Left lung (tissue), 10 donors: Measurements from ENCODE around the gene GAS6. TPM values are rescaled to one million over a fixed set of nuclear protein-coding genes. Genes with fewer than 3 reads are reported as not detected.

Experiments
- ATAC-seq: fragments of 200-7000 bp; cut with Tn5 transposase; one replicate; pipeline ENCODE4 v1.9.1; 2020; ENCODE audit warnings: moderate library complexity
- DNase-seq, 4 donors: peaks; one replicate each; pipeline ENCODE4 v3.0.0-alpha.2; 2013 to 2020
- H3K27ac ChIP-seq, 2 donors: fragments of 200-600 bp; sonication (generic) in 1 of 2; one replicate each; pipeline versions ENCODE4 v1.5.0 to v1.8.0; 2020 to 2021
- H3K27me3 ChIP-seq, 2 donors: fragments of 200-600 bp; sonication (generic) in 1 of 2; one replicate each; pipeline versions ENCODE4 v1.5.0 to v1.8.0; 2020 to 2021
- H3K36me3 ChIP-seq, 2 donors: fragments of 200-600 bp; sonication (generic) in 1 of 2; one replicate each; pipeline versions ENCODE4 v1.5.0 to v1.8.0; 2020 to 2021
- H3K4me1 ChIP-seq, 2 donors: fragments of 200-600 bp; one replicate each; pipeline ENCODE4 v1.8.0; 2021
- H3K4me3 ChIP-seq, 2 donors: fragments of 200-600 bp; sonication (generic) in 1 of 2; one replicate each; pipeline versions ENCODE4 v1.5.0 to v1.8.0; 2020 to 2021; ENCODE audit warnings: mild to moderate bottlenecking in 1 of 2
- H3K9me3 ChIP-seq, 2 donors: fragments of 200-600 bp; sonication (generic) in 1 of 2; one replicate each; pipeline versions ENCODE4 v1.5.0 to v1.8.0; 2020 to 2021
- intact Hi-C, 2 donors: fragments of 100-400 bp; cut with DNase I; formaldehyde crosslinking; loops; one replicate each; pipeline versions ENCODE4 v1.11.2 to v1.14.2; 2022
- polyA plus RNA-seq, 6 donors: library from polyadenylated mRNA; unstranded; fragments of 120-200 nt; gene quantifications; one replicate each; pipeline ENCODE4 v1.2.1, GENCODE V29; 2013; ENCODE audit not compliant: insufficient read length in 6 of 6
- total RNA-seq, 2 donors: library from RNA; stranded (reverse); fragmentation: NEBNext Ultra II Directional; extraction: Animal tissue kit (Norgen Biotek cat#: 25700); gene quantifications; one replicate each; pipeline ENCODE4 v1.2.1, GENCODE V29; 2021
- TF ChIP-seq, protein P1 (sequence below), 2 donors: fragments of 200-600 bp; sonication (generic) in 1 of 2; IDR thresholded peaks; one replicate each; pipeline versions ENCODE4 v1.5.0 to v1.8.0; 2021; ENCODE audit warnings: antibody characterized with exemption in 2 of 2
- donor health status: DM: no; HTN: yes; CAD: no.
- donor health status: DM: no; HTN: no; CAD: no.

Gene GAS6
- total and polyA plus RNA-seq, 8 donors: 24.8 to 169 (median 33.5) TPM

DNA sequence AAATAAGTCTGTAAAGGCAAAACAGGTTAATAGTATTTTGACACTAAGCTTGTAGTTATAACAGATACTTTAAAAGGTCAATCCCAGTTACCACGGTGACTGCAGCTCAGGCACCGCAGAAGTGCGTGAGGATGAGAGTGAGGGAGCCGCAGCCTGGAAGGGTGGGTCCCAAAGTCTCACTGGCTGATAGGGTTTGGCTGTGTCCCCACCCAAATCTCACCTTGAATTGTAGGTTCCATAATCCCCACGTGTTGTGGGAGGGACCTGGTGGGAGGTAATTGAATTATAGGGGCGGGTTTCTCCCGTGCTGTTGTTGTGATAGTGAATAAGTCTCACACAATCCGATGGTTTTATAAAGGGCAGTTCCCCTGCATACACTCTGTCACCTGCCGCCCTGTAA is 40.0 kb upstream of the GAS6 start:
- Histone ChIP-seq H3K27me3 (peaks cover 0 to 10% of the 10 kb centered on the region in 2 donors), H3K36me3 (no peaks in the 10 kb centered on the region), H3K4me3 (no peak overlapping the region), H3K4me1 (peaks cover 0 to 2% of the 10 kb centered on the region in 2 donors), H3K27ac (no peak overlapping the region), H3K9me3 (no peaks in the 10 kb centered on the region)
- TF ChIP-seq, protein P1, sequence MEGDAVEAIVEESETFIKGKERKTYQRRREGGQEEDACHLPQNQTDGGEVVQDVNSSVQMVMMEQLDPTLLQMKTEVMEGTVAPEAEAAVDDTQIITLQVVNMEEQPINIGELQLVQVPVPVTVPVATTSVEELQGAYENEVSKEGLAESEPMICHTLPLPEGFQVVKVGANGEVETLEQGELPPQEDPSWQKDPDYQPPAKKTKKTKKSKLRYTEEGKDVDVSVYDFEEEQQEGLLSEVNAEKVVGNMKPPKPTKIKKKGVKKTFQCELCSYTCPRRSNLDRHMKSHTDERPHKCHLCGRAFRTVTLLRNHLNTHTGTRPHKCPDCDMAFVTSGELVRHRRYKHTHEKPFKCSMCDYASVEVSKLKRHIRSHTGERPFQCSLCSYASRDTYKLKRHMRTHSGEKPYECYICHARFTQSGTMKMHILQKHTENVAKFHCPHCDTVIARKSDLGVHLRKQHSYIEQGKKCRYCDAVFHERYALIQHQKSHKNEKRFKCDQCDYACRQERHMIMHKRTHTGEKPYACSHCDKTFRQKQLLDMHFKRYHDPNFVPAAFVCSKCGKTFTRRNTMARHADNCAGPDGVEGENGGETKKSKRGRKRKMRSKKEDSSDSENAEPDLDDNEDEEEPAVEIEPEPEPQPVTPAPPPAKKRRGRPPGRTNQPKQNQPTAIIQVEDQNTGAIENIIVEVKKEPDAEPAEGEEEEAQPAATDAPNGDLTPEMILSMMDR (IDR thresholded peaks at IDR 0.05): no peak
- ATAC-seq (no peak), DNase-seq (no peak)
- intact Hi-C loops: no loop called here

DNA sequence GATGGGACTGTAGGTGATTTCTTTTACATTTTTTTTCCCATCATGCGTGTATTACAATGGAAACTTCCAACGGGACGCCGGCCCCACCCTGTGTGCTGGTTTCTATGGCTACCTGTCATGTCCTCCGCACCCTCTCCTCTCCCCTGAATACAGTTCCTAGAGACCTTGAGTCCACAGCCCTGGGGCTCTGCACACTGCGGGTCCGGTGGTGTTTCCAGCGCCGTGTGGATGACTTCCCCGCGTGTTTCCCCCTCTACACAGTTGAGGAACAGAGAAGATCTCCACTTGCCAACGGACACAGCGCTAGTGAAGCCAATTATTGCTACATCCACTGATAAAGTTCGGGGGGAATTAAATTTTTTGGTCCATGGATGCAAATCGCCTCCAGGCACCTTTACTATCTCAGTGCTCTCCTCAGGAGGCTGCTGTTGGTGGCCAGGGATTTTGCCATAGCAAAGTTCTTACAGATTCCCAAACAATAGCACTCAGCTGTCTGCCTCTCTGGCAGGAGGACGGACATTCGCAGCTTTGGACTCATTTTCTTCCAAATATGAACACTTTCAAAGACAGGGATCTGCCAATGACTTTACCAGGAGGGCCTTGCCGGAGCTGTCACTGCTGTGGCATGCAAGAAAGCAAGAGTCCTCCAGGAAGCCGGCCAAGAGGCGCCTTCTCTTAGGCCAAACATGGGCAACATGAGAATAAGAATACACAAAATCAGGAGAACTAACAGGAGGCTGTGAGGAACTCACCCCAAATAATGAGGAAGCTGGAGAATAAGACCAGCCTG is 39.3 kb upstream of the GAS6 start:
- peaks cover 0 to 7% of the 10 kb centered on the region in 2 donors for H3K27me3 ChIP-seq
- intact Hi-C loops: no loop called here
- no peaks in the 10 kb centered on the region for H3K4me1 ChIP-seq
- ATAC-seq (no peak), DNase-seq (no peak)
- TF ChIP-seq, protein P1 (IDR thresholded peaks at IDR 0.05): no peak
- H3K9me3 ChIP-seq: no peaks in the 10 kb centered on the region
- H3K36me3 ChIP-seq: no peaks in the 10 kb centered on the region
- no peak overlapping the region for H3K4me3 ChIP-seq
- no peak overlapping the region for H3K27ac ChIP-seq

DNA sequence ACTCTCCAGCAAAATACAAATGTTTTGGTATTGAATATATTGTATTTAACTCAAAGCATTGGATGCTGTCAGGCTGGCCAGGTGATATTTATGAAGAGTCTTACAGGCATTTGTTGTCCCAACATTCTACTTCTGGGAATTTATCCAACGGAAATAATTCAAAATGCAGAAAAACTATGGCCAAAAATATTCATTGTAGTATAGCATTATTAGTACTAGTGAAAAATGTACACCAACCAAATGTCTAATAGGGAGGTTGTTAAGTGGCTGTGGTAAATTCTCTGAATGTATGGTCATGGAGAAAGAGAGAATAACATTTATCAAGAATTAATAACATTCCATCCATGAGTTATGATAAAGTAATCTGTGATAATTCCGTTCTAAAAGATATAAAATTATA is 38.6 kb upstream of the GAS6 start:
- no peak overlapping the region for H3K27ac ChIP-seq
- no peak overlapping the region for H3K4me3 ChIP-seq
- H3K9me3 ChIP-seq: no peaks in the 10 kb centered on the region
- no peak for ATAC-seq
- no peaks in the 10 kb centered on the region for H3K4me1 ChIP-seq
- TF ChIP-seq, protein P1 (IDR thresholded peaks at IDR 0.05): no peak
- no peak for DNase-seq
- H3K36me3 ChIP-seq: no peaks in the 10 kb centered on the region
- intact Hi-C loops: no loop called here
- peaks cover 0 to under 1% of the 10 kb centered on the region in 2 donors for H3K27me3 ChIP-seq

DNA sequence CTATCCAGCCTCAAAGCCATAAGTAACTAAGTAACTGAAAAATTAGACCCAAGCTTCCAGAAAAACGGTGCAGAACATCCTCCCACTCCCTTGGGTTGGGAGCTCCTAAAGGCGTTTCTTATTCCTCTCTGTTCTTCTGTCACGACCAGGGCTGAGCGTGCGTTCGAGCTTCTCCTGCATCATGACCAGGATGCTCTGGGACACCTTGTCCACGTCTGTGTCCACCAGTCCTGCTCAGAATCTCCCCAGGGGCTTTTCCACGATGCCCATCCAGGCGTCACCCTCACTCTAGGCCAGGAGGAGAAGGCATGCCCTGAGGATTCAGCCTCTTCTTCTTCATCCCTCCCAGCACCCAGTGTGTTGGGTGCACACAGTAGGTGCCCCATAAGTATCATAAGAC is 37.8 kb upstream of the GAS6 start:
- ATAC-seq: no peak
- DNase-seq: no peak
- Histone ChIP-seq H3K9me3 (no peaks in the 10 kb centered on the region), H3K27me3 (peaks cover 0 to 6% of the 10 kb centered on the region in 2 donors), H3K4me3 (no peak overlapping the region), H3K27ac (no peak overlapping the region), H3K36me3 (no peaks in the 10 kb centered on the region), H3K4me1 (no peaks in the 10 kb centered on the region)
- intact Hi-C loops: no loop called here
- TF ChIP-seq, protein P1 (IDR thresholded peaks at IDR 0.05): no peak

DNA sequence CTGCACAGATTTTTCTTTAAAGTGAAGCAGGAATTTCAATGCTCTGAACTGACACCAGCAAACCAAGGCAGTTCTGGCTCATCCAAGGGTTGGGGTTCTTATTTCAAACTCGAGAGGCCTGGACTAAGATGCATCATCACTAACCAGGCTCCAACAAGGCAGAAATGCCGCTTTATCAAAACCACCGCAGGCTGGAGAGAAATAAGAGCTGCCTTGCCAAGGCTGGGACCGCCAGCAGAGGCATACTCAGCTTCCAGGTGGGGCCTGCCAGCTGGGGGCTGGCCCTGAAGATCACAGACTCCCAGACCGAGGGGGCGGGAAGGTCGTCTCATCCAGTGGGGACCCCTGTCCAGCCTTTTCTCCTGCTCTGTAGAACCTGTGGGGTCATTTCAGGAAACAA is 37.4 kb upstream of the GAS6 start:
- DNase-seq (no peak), ATAC-seq (no peak)
- peaks cover 0 to 8% of the 10 kb centered on the region in 2 donors for H3K27me3 ChIP-seq
- H3K9me3 ChIP-seq: no peaks in the 10 kb centered on the region
- H3K36me3 ChIP-seq: no peaks in the 10 kb centered on the region
- no peak overlapping the region for H3K4me3 ChIP-seq
- no peak overlapping the region for H3K27ac ChIP-seq
- TF ChIP-seq, protein P1 (IDR thresholded peaks at IDR 0.05): no peak
- intact Hi-C loops: no loop called here
- H3K4me1 ChIP-seq: no peaks in the 10 kb centered on the region
